Fibroblast of skin of right biceps (primary cell): Measurements from ENCODE around the gene SYVN1.

Source experiments
- DNase-seq: peaks from one replicate; pipeline ENCODE4 v3.0.0-alpha.2; 2013

Gene SYVN1

DNA sequence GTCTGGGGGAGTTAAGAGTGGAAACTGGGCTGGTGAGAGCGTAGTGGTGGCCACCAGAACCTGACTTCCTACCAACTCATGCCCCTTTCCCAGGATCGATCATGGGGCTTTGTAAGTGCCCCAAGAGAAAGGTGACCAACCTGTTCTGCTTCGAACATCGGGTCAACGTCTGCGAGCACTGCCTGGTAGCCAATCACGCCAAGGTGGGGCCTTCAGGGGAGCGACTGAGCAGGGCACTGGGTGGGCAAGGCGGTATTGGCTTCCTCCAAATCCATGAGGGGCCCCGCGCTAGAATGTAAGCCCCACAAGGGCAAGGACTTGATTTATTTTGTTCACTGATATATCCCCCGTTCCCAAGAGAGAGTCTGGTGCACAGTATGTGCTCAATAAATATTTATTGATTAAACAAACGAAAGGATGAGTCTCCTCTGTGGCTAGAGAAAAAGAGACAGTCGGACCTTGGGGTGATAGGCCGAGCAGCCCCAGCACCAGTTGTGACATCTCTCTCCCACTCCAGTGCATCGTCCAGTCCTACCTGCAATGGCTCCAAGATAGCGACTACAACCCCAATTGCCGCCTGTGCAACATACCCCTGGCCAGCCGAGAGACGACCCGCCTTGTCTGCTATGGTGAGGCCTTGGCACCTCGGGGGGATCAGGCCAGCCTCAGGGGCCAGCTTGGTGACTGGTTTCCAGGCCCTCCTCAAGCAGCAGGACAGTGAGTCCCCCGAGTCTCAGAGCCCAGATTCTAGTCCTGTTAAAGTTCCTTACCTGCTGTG is 49.5 kb downstream of the SYVN1 start:
- no peak for DNase-seq

DNA sequence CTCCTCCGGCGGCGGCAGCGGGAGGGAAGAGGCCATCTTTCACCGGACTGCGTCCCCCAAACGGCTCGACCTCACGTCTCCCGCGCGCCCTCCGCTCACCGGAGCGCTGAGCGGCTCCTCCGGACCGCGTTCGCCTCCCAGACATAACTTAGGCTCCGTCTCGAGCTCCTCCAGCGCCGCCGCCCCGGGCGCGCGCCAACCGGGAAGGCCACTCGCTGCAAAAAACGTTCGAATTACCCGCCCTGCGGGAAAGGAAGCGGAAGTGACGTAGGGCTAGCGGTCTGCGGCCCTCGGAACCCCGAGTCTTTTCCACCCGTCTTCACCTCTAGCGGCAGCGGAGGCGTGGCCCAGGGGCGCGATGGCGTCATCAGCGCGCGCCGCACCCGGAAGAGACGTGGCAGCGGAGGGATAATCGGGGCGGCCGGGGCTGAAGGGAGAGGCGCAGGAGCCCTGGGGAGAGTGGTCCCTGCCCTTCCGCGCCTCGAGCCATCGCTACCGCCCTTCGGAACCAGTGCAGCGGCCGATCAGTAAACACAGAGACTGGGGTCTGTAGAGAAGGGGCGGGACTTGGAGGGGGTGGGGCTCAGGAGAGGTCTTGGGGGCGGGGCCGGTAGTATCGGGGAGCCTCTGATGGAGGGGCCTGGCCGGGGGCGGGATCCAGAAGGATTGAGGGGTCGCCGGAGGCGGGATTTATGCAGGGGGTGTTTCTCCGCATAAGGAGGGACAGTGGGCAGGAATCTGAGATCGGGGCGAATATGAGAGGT is 50.3 kb downstream of the SYVN1 start, which contains the start of the genes CDCA5 and ZFPL1:
CDCA5 (minus strand) TSS at position 207 of the 764 bp plus-strand sequence; CDS start at position 145, 62 bp downstream.
ZFPL1 (plus strand) TSS at position 389 of the 764 bp plus-strand sequence. CDS start 477 bp downstream, outside the sequence.
- DNase-seq, result peak; percentile 96

DNA sequence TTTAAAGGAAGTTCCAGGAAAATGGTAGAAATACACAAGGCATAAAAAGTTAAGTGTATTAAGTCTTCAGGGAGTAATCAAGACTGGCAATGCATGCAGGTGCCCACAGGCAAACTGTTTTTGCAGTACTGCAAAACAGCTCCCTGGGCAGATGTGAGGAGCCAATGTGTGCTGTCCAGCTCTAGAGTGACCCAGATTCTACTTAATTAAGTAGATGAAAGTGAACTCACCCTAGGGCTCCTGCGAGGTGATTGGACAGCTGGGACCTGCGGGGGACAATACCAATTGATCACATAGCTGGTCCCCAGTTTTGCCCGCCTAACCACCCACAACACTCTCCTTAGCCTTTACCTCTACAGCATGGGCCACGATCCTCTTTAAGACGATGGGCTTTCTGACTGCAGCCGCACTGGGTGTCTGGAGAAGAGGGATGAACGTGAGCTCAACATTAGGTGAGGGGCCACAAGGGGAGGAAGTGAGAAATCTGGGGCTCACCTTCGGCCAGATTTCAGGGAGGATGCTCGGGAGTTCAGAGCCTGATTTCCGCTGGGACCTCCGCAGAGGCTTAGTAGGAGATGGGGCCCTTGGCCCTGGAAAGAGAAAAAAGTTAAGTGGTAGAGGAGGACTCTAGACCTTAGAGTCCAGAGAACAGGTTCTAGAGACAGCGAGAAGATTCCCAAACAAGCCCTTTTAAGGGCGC is 51.0 kb downstream of the SYVN1 start:
- no peak for DNase-seq

DNA sequence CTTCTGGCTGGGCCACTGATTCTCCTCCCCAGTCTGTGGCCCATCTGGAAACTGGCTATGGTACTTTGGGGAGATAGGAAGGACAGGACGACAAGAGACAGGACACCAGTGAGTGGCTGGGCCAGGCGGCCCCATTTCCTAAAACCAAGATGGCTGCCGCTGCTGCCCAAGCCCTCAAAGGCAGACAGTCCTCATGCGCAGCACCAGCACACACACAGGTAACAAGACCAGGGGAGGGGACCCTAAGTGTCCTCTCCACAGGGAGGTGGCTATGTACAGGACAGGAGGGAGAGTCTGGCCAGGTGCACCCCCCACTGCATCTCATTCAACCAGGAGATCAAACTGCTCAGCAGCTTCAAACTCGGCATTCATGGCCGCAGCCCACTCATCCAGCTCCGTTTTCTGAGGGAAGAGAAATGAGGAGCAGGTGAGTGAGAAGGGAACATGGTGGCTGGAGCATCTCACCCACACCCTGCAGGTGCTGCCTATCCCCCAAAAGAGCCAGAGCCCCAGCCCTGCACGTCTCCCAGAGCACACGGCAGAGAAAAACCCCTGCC is 55.5 kb downstream of the SYVN1 start:
- no peak for DNase-seq

DNA sequence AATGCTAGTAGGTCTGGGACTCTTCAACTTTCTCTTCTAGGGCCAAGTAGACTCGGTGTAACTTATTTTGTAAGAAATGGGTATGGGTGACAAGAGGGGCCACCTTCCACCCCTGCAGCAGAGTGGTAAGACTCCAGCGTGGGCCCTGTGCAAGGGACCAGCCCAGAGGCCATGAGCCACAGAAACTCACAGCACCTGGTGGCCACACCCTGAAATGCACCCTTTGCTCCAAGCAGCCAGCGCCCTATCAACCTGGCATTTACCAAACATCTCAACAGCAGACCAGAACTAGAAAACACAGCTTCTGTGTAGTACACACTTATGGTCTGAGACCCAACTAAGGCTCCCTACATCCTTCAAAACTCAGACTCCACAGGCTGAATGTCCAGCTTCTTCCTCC is 56.2 kb downstream of the SYVN1 start:
- DNase-seq, result peak; percentile 21

DNA sequence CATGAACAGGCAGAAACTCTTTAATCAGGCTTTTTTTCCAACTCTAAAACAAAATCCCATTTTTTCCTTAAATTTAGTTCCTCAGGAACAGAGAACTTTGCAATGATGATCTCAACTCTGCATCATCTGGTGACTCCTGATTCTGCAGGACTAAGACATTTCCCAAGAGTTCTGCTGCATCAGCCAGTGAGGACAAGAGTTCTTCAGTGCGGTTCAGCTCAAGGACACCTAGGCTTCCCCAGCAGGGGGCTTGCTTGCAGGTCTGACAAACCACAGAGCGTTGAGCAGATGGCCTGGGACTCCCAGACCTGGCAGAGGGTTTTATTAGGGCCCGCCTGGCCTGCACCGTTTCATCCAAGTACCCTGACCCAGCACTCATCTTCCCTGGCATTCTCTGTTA is 56.9 kb downstream of the SYVN1 start:
- DNase-seq, result no peak
